Loucy (cell line): ENCODE results near the gene VPS51.
A peak's percentile ranks its signal among the peaks of the same experiment; 100 is the strongest.

Experiments
- H2AFZ ChIP-seq: fragments of 200-600 bp; sonication (generic); 2 replicates; pipeline ENCODE4 v1.6.0; 2016; ENCODE audit warnings: antibody characterized with exemption, mild to moderate bottlenecking, low read length, moderate library complexity
- H3F3A ChIP-seq: fragments of 200-600 bp; 2 replicates; pipeline ENCODE4 v1.6.0; 2016; ENCODE audit warnings: antibody characterized with exemption, low read depth, mild to moderate bottlenecking
- H3K27me3 ChIP-seq: fragments of 200-600 bp; sonication (generic); 2 replicates; pipeline ENCODE4 v1.6.1; 2014; ENCODE audit warnings: low read length, mild to moderate bottlenecking; ENCODE audit not compliant: insufficient read depth, poor library complexity, severe bottlenecking
- H3K36me3 ChIP-seq: fragments of 200-600 bp; sonication (generic); 2 replicates; pipeline ENCODE4 v1.6.1; 2016; ENCODE audit warnings: low read length; ENCODE audit not compliant: insufficient read depth
- H3K4me1 ChIP-seq: fragments of 200-600 bp; sonication (generic); 2 replicates; pipeline ENCODE4 v1.5.1; 2014; ENCODE audit warnings: low read length, mild to moderate bottlenecking; ENCODE audit not compliant: insufficient read depth, poor library complexity, severe bottlenecking
- H3K4me2 ChIP-seq: fragments of 200-600 bp; sonication (generic); 2 replicates; pipeline ENCODE4 v1.6.0; 2014; ENCODE audit warnings: antibody characterized with exemption, low read length, low read depth, mild to moderate bottlenecking; ENCODE audit not compliant: poor library complexity, severe bottlenecking
- H3K4me3 ChIP-seq: fragments of 200-600 bp; sonication (generic); 2 replicates; pipeline ENCODE4 v1.5.1; 2014; ENCODE audit warnings: low read length, mild to moderate bottlenecking, mixed read lengths; ENCODE audit not compliant: poor library complexity, severe bottlenecking
- H3K79me2 ChIP-seq: fragments of 200-600 bp; sonication (generic); 2 replicates; pipeline ENCODE4 v1.6.1; 2014; ENCODE audit warnings: low read length; ENCODE audit not compliant: insufficient read depth
- H3K9ac ChIP-seq: fragments of 200-600 bp; sonication (generic); 2 replicates; pipeline ENCODE4 v1.6.0; 2014; ENCODE audit warnings: mild to moderate bottlenecking, low read depth, low read length, moderate library complexity; ENCODE audit not compliant: poor library complexity, severe bottlenecking
- H3K9me2 ChIP-seq: fragments of 200-600 bp; sonication (generic); replicated peaks from 2 replicates; pipeline ENCODE4 v1.6.1; 2016; ENCODE audit warnings: low read depth, low read length, mixed read lengths
- H3K9me3 ChIP-seq: fragments of 200-600 bp; sonication (generic); 2 replicates; pipeline ENCODE4 v1.6.1; 2014; ENCODE audit warnings: mild to moderate bottlenecking, antibody characterized with exemption, low read length, low read depth; ENCODE audit not compliant: insufficient read depth
- H4K20me1 ChIP-seq: fragments of 200-600 bp; sonication (generic); 2 replicates; pipeline ENCODE4 v1.6.0; 2014; ENCODE audit warnings: antibody characterized with exemption, low read length, mild to moderate bottlenecking; ENCODE audit not compliant: insufficient read depth, poor library complexity, severe bottlenecking
- EZH2phosphoT487 ChIP-seq: fragments of 200-600 bp; IDR thresholded peaks from 2 replicates; pipeline ENCODE4 v1.6.1; 2018; ENCODE audit warnings: antibody characterized with exemption, mild to moderate bottlenecking, moderate library complexity, borderline replicate concordance
- TF ChIP-seq, protein P1 (sequence below): fragments of 200-600 bp; sonication (generic); conservative IDR thresholded peaks from 2 replicates; pipeline ENCODE4 v1.5.1; 2014; ENCODE audit warnings: mild to moderate bottlenecking, antibody characterized with exemption, low read length

VPS51 gene

DNA sequence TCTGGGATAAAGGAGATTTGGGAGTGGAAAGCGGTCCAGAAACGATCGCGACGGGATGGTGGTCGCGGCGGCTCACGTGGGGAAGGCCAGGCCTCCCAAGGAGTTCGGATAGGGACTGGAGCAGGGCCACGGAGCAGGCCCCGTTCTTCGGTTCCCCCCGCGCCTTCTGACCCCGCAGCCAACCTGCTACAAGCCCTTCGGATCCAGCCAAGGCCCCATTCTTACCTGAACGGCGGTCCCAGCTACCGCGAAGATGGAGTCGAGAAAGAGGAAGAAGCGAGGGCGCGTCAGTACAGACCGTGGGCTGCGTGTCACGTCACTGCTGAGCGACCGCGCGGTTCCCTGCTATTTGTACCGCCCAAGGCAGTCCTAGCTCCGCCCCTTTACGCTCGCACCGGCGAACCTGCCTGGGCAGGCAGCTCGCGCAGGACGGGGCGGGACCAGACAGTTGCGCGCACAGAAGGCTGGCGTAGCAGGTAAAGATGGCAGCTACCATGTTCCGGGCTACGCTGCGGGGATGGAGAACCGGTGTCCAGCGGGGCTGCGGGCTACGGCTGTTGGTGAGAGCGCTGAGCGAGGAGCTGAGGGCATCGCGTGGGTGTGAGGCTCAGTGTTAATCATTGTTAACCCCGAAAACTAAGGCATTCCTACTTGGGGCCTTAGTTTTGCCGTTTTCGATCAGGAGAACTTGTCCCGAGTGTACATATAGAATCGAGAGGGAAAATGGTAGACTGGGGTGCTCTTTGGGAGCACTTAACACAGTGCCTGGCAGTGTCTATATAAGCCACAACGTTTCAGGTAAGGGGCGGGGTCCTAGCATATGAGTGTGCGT, 26.1 kb downstream of the VPS51 start, which contains the start of the genes FAU and MRPL49:
Gene FAU (minus strand): TSS at position 270 of the 832 bp plus-strand sequence. CDS start 321 bp downstream, outside the sequence.
Gene MRPL49 (plus strand): TSS at position 457 of the 832 bp plus-strand sequence. CDS start 26 bp downstream, at position 483.
- Histone ChIP-seq H3K9ac (peak within 1 kb of the TSS; percentile 96), H3F3A (peaks cover 4% of the 10 kb centered on the region), H2AFZ (peak within 1 kb of the TSS; percentile 82), H3K4me1 (peaks cover 24% of the 10 kb centered on the region), H4K20me1 (peaks cover 24% of the 10 kb centered on the region), H3K79me2 (peaks cover 65% of the 10 kb centered on the region), H3K9me2 (no peaks in the 10 kb centered on the region), H3K4me2 (peak within 1 kb of the TSS; percentile 99), H3K9me3 (no peaks in the 10 kb centered on the region), H3K27me3 (no peaks in the 10 kb centered on the region), H3K36me3 (peaks cover 32% of the 10 kb centered on the region; the same call in 1 of the 2 replicates), H3K4me3 (peak within 1 kb of the TSS; percentile 92)
- TF ChIP-seq EZH2phosphoT487: no peak
- TF ChIP-seq, protein P1, sequence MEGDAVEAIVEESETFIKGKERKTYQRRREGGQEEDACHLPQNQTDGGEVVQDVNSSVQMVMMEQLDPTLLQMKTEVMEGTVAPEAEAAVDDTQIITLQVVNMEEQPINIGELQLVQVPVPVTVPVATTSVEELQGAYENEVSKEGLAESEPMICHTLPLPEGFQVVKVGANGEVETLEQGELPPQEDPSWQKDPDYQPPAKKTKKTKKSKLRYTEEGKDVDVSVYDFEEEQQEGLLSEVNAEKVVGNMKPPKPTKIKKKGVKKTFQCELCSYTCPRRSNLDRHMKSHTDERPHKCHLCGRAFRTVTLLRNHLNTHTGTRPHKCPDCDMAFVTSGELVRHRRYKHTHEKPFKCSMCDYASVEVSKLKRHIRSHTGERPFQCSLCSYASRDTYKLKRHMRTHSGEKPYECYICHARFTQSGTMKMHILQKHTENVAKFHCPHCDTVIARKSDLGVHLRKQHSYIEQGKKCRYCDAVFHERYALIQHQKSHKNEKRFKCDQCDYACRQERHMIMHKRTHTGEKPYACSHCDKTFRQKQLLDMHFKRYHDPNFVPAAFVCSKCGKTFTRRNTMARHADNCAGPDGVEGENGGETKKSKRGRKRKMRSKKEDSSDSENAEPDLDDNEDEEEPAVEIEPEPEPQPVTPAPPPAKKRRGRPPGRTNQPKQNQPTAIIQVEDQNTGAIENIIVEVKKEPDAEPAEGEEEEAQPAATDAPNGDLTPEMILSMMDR: no peak

DNA sequence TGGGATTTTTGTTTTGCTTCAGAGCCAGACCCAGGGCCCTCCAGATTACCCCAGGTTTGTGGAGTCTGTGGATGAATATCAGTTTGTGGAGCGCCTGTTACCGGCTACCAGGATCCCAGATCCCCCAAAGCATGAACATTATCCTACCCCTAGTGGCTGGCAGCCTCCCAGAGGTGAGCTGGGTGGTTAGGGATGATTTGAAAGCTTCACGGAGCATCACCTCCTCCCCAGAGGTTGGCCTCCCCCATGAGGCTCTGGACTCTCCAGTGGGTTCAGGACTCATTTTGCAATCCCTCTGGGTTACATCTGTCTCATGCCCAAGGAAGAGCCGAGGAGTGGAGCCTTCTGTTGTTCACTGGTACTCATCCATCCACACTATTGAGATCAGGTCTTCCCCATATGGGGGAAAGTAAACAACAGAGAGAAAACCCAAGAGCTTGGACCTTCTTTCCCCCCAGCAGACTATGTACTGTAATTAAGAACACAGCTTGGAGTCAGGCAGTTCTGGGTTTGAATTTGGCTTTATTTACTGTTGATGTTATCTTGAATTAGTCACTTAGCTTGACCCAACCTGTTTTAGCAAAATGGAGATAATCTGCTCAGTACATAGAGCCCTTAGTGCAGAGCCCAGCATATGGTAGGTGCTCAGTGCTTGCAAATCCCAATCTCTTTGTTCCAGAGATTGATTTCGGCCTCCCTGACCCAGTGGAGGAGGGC, 28.6 kb downstream of the VPS51 start:
- no peak overlapping the region for H2AFZ ChIP-seq
- H3K4me1 ChIP-seq: peaks cover 23% of the 10 kb centered on the region
- no peak overlapping the region for H3K4me2 ChIP-seq
- TF ChIP-seq, protein P1: no peak
- no peak for TF ChIP-seq EZH2phosphoT487
- H3K36me3 ChIP-seq: peaks cover 50% of the 10 kb centered on the region
- no peaks in the 10 kb centered on the region for H3K9me3 ChIP-seq
- no peak overlapping the region for H3K9ac ChIP-seq
- no peak overlapping the region for H3K4me3 ChIP-seq
- H4K20me1 ChIP-seq: peaks cover 21% of the 10 kb centered on the region
- no peaks in the 10 kb centered on the region for H3K9me2 ChIP-seq
- peaks cover 53% of the 10 kb centered on the region for H3K79me2 ChIP-seq
- no peaks in the 10 kb centered on the region for H3K27me3 ChIP-seq
- no peaks in the 10 kb centered on the region for H3F3A ChIP-seq

DNA sequence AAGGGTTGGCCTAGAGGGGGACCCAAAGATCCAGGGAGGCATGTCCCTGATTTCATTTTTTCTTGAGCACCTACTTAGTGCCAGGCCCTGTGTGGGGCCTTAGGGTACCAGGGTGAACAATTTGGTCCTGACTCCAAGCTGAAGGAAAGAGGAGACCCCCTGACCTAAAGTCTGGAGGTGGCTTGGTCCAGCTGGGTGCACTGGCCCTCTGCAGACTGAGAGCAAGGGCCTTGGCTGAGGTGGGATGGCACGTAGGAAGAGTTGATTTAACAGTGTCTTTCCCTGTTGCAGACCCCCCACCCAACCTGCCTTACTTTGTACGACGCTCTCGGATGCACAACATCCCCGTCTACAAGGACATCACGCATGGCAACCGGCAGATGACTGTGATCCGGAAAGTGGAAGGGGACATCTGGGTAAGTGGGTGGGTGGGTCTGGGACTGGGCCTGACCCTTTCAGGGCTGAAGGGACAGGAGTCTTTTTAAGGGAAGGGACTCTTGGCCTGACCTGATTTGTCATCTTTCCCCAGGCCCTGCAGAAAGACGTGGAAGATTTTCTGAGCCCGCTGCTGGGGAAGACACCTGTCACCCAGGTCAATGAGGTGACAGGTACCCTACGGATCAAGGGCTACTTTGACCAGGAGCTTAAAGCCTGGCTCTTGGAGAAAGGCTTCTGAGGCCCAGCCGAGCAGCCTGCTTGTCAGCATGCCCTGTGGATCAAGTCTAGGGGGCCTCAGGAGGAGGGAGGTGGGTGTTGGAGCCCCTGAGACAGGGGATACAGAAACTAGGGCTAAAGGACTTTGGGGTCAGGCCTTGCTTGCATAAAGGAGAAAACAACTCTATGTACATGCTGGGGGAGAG, 29.4 kb downstream of the VPS51 start:
- H2AFZ ChIP-seq: no peak overlapping the region
- peaks cover 50% of the 10 kb centered on the region for H3K36me3 ChIP-seq
- no peak for TF ChIP-seq EZH2phosphoT487
- TF ChIP-seq, protein P1: no peak
- H3K9me3 ChIP-seq: no peaks in the 10 kb centered on the region
- no peak overlapping the region for H3K4me2 ChIP-seq
- H3K4me1 ChIP-seq: peaks cover 15% of the 10 kb centered on the region
- no peaks in the 10 kb centered on the region for H3K9me2 ChIP-seq
- no peaks in the 10 kb centered on the region for H3F3A ChIP-seq
- peaks cover 14% of the 10 kb centered on the region for H4K20me1 ChIP-seq
- H3K4me3 ChIP-seq: no peak overlapping the region
- no peak overlapping the region for H3K9ac ChIP-seq
- peaks cover 45% of the 10 kb centered on the region for H3K79me2 ChIP-seq
- no peaks in the 10 kb centered on the region for H3K27me3 ChIP-seq
